HCT116 (cell line): Measurements from ENCODE around the gene FAM24B. TPM values are rescaled to one million over a fixed set of nuclear protein-coding genes. Genes with fewer than 3 reads are reported as not detected.

Source experiments
- ATAC-seq: fragments of 200-7000 bp; cut with Tn5 transposase; 2 replicates; pipeline ENCODE4 v1.9.1; 2020; ENCODE audit warnings: mild to moderate bottlenecking, moderate library complexity
- BruUV-seq: library from RNA; stranded (reverse); fragments of 400-500 nt; replicated peaks from 2 replicates; lab custom pipeline; 2021; lab: Mats Ljungman, UMichigan
- CTCF ChIA-PET: fragments of 300-600 bp; sonication (Branson Sonifier 250); formaldehyde crosslinking; loops from one replicate; lab custom pipeline; 2021; ENCODE audit warnings: antibody characterized with exemption; lab: Charles Lee
- POLR2A ChIA-PET: fragments of 300-600, 350-600 bp; sonication (Branson Sonifier 250); formaldehyde crosslinking; loops from one replicate; lab custom pipeline; 2021; ENCODE audit warnings: antibody characterized with exemption; lab: Charles Lee
- RAD21 ChIA-PET, 2 experiments: fragments of 300-600 bp; sonication (Branson Sonifier 250); formaldehyde crosslinking; loops; one replicate each; lab custom pipeline; 2023; ENCODE audit warnings: low total read pairs in 2 of 2; ENCODE audit not compliant: uncharacterized antibody in 2 of 2, unreplicated experiment in 2 of 2, low non-redundant PET in 1 of 2; lab: Charles Lee
- DNase-seq: peaks from one replicate; pipeline ENCODE4 v3.0.0-alpha.2; 2010; ENCODE audit warnings: low read depth, low spot score
- H2AFZ ChIP-seq: fragments of 200-600 bp; shearing (Covaris generic), sonication (generic); 2 replicates; pipeline ENCODE4 v1.6.1; 2017; ENCODE audit warnings: low read depth, mixed run types, mixed read lengths, antibody characterized with exemption, low read length; ENCODE audit not compliant: poor library complexity, severe bottlenecking
- H3K27ac ChIP-seq: 2 replicates; pipeline ENCODE4 v1.5.1; 2012; ENCODE audit warnings: low read depth, low read length
- H3K27me3 ChIP-seq: fragments of 200-600 bp; sonication (generic); 2 replicates; pipeline ENCODE4 v1.6.1; 2016; ENCODE audit warnings: mixed run types, low read length, mixed read lengths; ENCODE audit not compliant: insufficient read depth
- H3K36me3 ChIP-seq, 2 experiments: fragments of 200-500 bp in 1 of 2; fragments of 200-600 bp in 1 of 2; sonication (Bioruptor generic) in 1 of 2; sonication (generic) in 1 of 2; 2 replicates each; pipeline versions ENCODE4 v1.5.1 to v1.6.1; 2014 to 2016; ENCODE audit warnings: low read length in 2 of 2, inconsistent platforms in 1 of 2, mixed read lengths in 1 of 2, mixed run types in 1 of 2; ENCODE audit not compliant: insufficient read depth in 2 of 2, control insufficient read depth in 1 of 2
- H3K4me1 ChIP-seq, 2 experiments: fragments of 200-600 bp in 1 of 2; sonication (generic) in 1 of 2; 2 replicates each; pipeline versions ENCODE4 v1.5.1 to v1.6.1; 2012 to 2017; ENCODE audit warnings: low read length in 2 of 2, inconsistent platforms in 1 of 2, mild to moderate bottlenecking in 1 of 2, mixed read lengths in 1 of 2, mixed run types in 1 of 2, moderate library complexity in 1 of 2; ENCODE audit not compliant: insufficient read depth in 2 of 2, control insufficient read depth in 1 of 2
- H3K4me2 ChIP-seq: fragments of 200-600 bp; sonication (generic); 2 replicates; pipeline ENCODE4 v1.6.1; 2017; ENCODE audit warnings: mixed run types, low read length, mixed read lengths
- H3K4me3 ChIP-seq, 2 experiments: fragments of 200-600 bp in 1 of 2; sonication (generic) in 1 of 2; replicated peaks in 1 of 2; 2 replicates each; pipeline ENCODE4 v1.5.1; 2011 to 2016; ENCODE audit warnings: low read length in 2 of 2, control low read depth in 1 of 2, low read depth in 1 of 2, mild to moderate bottlenecking in 1 of 2, mixed read lengths in 1 of 2, mixed run types in 1 of 2
- H3K79me2 ChIP-seq: fragments of 200-600 bp; sonication (generic); 2 replicates; pipeline ENCODE4 v1.6.1; 2017; ENCODE audit warnings: mild to moderate bottlenecking, mixed run types, low read length, moderate library complexity, mixed read lengths; ENCODE audit not compliant: insufficient read depth
- H3K9ac ChIP-seq: fragments of 200-600 bp; sonication (generic); 2 replicates; pipeline ENCODE4 v1.6.1; 2016; ENCODE audit warnings: low read length, mixed read lengths
- H3K9me2 ChIP-seq: fragments of 200-600 bp; sonication (generic), shearing (Covaris generic); 2 replicates; pipeline ENCODE4 v1.6.1; 2017; ENCODE audit warnings: mixed run types, mild to moderate bottlenecking, moderate library complexity; ENCODE audit not compliant: insufficient read depth
- H3K9me3 ChIP-seq, 2 experiments: fragments of 200-500 bp in 1 of 2; fragments of 200-600 bp in 1 of 2; sonication (Bioruptor generic) in 1 of 2; sonication (generic) in 1 of 2; 2 replicates each; pipeline ENCODE4 v1.6.1; 2014 to 2017; ENCODE audit warnings: low read length in 2 of 2, mixed read lengths in 2 of 2, inconsistent platforms in 1 of 2, low read depth in 1 of 2, mild to moderate bottlenecking in 1 of 2, mixed run types in 1 of 2, moderate library complexity in 1 of 2; ENCODE audit not compliant: control insufficient read depth in 1 of 2, insufficient read depth in 1 of 2
- H4K20me1 ChIP-seq: fragments of 200-600 bp; sonication (generic), shearing (Covaris generic); 2 replicates; pipeline ENCODE4 v1.6.1; 2017; ENCODE audit warnings: mixed run types, mild to moderate bottlenecking, moderate library complexity; ENCODE audit not compliant: insufficient read depth
- ATF3 ChIP-seq: IDR thresholded peaks from 2 replicates; pipeline ENCODE4 v1.6.1; 2012
- CTCF ChIP-seq, 3 experiments: fragments of 200-600 bp in 1 of 3; sonication (generic) in 1 of 3; IDR thresholded peaks in 2 of 3; conservative IDR thresholded peaks in 1 of 3; 2 replicates each; pipeline ENCODE4 v1.5.1; 2012 to 2017; ENCODE audit warnings: low read depth in 2 of 3, low read length in 2 of 3, antibody characterized with exemption in 1 of 3, borderline replicate concordance in 1 of 3, control low read depth in 1 of 3, mild to moderate bottlenecking in 1 of 3, mixed read lengths in 1 of 3, mixed run types in 1 of 3, moderate library complexity in 1 of 3; ENCODE audit not compliant: insufficient read depth in 1 of 3
- EZH2phosphoT487 ChIP-seq: fragments of 200-600 bp; IDR thresholded peaks from 2 replicates; pipeline ENCODE4 v1.6.1; 2018; ENCODE audit warnings: antibody characterized with exemption, borderline replicate concordance
- MAX ChIP-seq: IDR thresholded peaks from 2 replicates; pipeline ENCODE4 v1.6.1; 2012
- POLR2AphosphoS5 ChIP-seq: IDR thresholded peaks from 2 replicates; pipeline ENCODE4 v1.6.1; 2011; ENCODE audit warnings: mild to moderate bottlenecking, low read depth, low read length, moderate library complexity
- SIN3A ChIP-seq: IDR thresholded peaks from 2 replicates; pipeline ENCODE4 v1.6.1; 2012; ENCODE audit warnings: low read depth
- SP1 ChIP-seq: IDR thresholded peaks from 2 replicates; pipeline ENCODE4 v1.6.1; 2012; ENCODE audit warnings: low read depth
- SRF ChIP-seq: IDR thresholded peaks from 2 replicates; pipeline ENCODE4 v1.6.1; 2012; ENCODE audit warnings: low read depth
- TCF7L2 ChIP-seq: IDR thresholded peaks from 2 replicates; pipeline ENCODE4 v1.7.0; 2011; ENCODE audit warnings: borderline replicate concordance, inconsistent platforms; ENCODE audit not compliant: insufficient read depth, insufficient read length; ENCODE audit errors: extremely low read depth
- YY1 ChIP-seq: IDR thresholded peaks from 2 replicates; pipeline ENCODE4 v1.6.1; 2011; ENCODE audit warnings: low read length, low read depth, moderate library complexity, mild to moderate bottlenecking; ENCODE audit not compliant: insufficient replicate concordance; ENCODE audit errors: extremely low read depth
- ZBTB33 ChIP-seq: IDR thresholded peaks from 2 replicates; pipeline ENCODE4 v1.6.1; 2011; ENCODE audit warnings: mild to moderate bottlenecking, low read length, moderate library complexity; ENCODE audit not compliant: insufficient replicate concordance; ENCODE audit errors: extremely low read depth
- ZNF274 ChIP-seq: fragments of 200-500 bp; sonication (Bioruptor generic); IDR thresholded peaks from 2 replicates; pipeline ENCODE4 v1.6.1; 2014; ENCODE audit warnings: mild to moderate bottlenecking, low read depth, low read length, inconsistent platforms
- intact Hi-C: fragments of 100-400 bp; cut with micrococcal nuclease; formaldehyde crosslinking; loops from 2 replicates; pipeline ENCODE4 v1.10.0; 2022
- total RNA-seq: library from RNA; stranded (reverse); gene quantifications from one replicate; pipeline ENCODE4 v1.2.1, GENCODE V29; 2021; ENCODE audit not compliant: unreplicated experiment

Gene FAM24B
- total RNA-seq, 1 experiment from 2014 or later, result 6.8 TPM

GRCh38 chr10:122821808-122822207 lies 57.6 kb downstream of the FAM24B start:
- ChIA-PET POLR2A (no interaction called here), RAD21 (no interaction called here), CTCF (no interaction called here)
- no peaks in the 10 kb centered on the region for H4K20me1 ChIP-seq
- no peaks in the 10 kb centered on the region for H3K79me2 ChIP-seq
- no peak for ATAC-seq
- H3K27ac ChIP-seq, result no peak overlapping the region
- no peak for DNase-seq
- no peak overlapping the region for H3K9ac ChIP-seq
- intact Hi-C loops, result no loop called here
- H3K9me3 ChIP-seq, result no peaks in the 10 kb centered on the region
- H3K36me3 ChIP-seq, result no peaks in the 10 kb centered on the region
- no TSS peak for BruUV-seq
- no peak overlapping the region for H3K4me2 ChIP-seq
- peaks cover 82% of the 10 kb centered on the region for H3K27me3 ChIP-seq
- no peak overlapping the region for H3K4me3 ChIP-seq
- H2AFZ ChIP-seq, result no peak overlapping the region
- no peaks in the 10 kb centered on the region for H3K4me1 ChIP-seq
- no peaks in the 10 kb centered on the region for H3K9me2 ChIP-seq
- no peak for TF ChIP-seq ZBTB33
- no peak for TF ChIP-seq CTCF (IDR thresholded peaks at IDR 0.05 in 2 of 3, conservative IDR thresholded peaks at IDR 0.05 in 1 of 3; ENCODE audit: borderline replicate concordance in 1 of 3, insufficient read depth in 1 of 3, low read depth in 2 of 3, low read length in 2 of 3)
- TF ChIP-seq EZH2phosphoT487, result no peak
- no peak for TF ChIP-seq YY1
- no peak for TF ChIP-seq SRF
- TF ChIP-seq TCF7L2, result no peak
- TF ChIP-seq SP1, result no peak
- no peak for TF ChIP-seq SIN3A
- no peak for TF ChIP-seq POLR2AphosphoS5
- TF ChIP-seq ATF3, result no peak
- TF ChIP-seq ZNF274, result no peak
- TF ChIP-seq MAX, result no peak
